ENCODE results near the gene SEMA3G.

- TF ChIP-seq POLR2A (IDR thresholded peaks at IDR 0.05) (no peak), CTCF (IDR thresholded peaks at IDR 0.05) (no peak)
These were observed 41.5 kb downstream of the SEMA3G start for GRCh38 chr3:52403271-52403841.
